PC-9 (cell line): ENCODE measurements around the gene GPRC5C. TPM values are rescaled to one million over a fixed set of nuclear protein-coding genes. Genes with fewer than 3 reads are reported as not detected.

Experiments used
- BruUV-seq: library from RNA; stranded (reverse); fragments of 400-500 nt; replicated peaks from 2 replicates; lab custom pipeline; 2021; lab: Mats Ljungman, UMichigan
- CTCF ChIA-PET: fragments of 300-600 bp; sonication (Branson Sonifier 250); formaldehyde crosslinking; loops from one replicate; lab custom pipeline; 2022; ENCODE audit warnings: antibody characterized with exemption; lab: Charles Lee
- POLR2A ChIA-PET: fragments of 300-600 bp; sonication (Branson Sonifier 250); formaldehyde crosslinking; loops from one replicate; lab custom pipeline; 2022; ENCODE audit warnings: antibody characterized with exemption; ENCODE audit not compliant: unreplicated experiment; lab: Charles Lee
- DNase-seq, 2 experiments: peaks; one replicate each; pipeline versions ENCODE4 v3.0.0 to v3.0.0-alpha.2; 2015 to 2022; ENCODE audit warnings: mixed read lengths in 1 of 2
- H2AFZ ChIP-seq: fragments of 200-600 bp; sonication (generic); 2 replicates; pipeline ENCODE4 v1.8.1; 2017; ENCODE audit warnings: antibody characterized with exemption
- H3F3A ChIP-seq: fragments of 200-600 bp; sonication (generic); 2 replicates; pipeline ENCODE4 v1.8.1; 2017; ENCODE audit warnings: antibody characterized with exemption, mild to moderate bottlenecking, low read depth; ENCODE audit not compliant: insufficient read depth
- H3K27ac ChIP-seq: fragments of 200-600 bp; sonication (generic); 2 replicates; pipeline ENCODE4 v1.6.1; 2016; ENCODE audit warnings: mixed run types
- H3K27me3 ChIP-seq: fragments of 200-600 bp; sonication (generic); 2 replicates; pipeline ENCODE4 v1.6.1; 2016; ENCODE audit warnings: low read depth, mixed run types; ENCODE audit not compliant: insufficient read depth
- H3K36me3 ChIP-seq: fragments of 200-600 bp; sonication (generic); 2 replicates; pipeline ENCODE4 v1.6.1; 2016; ENCODE audit warnings: low read depth, mixed run types
- H3K4me1 ChIP-seq: fragments of 200-600 bp; sonication (generic); replicated peaks from 2 replicates; pipeline ENCODE4 v1.6.1; 2016; ENCODE audit warnings: mixed run types; ENCODE audit not compliant: insufficient read depth
- H3K4me2 ChIP-seq: fragments of 200-600 bp; sonication (generic); 2 replicates; pipeline ENCODE4 v1.6.1; 2017; ENCODE audit warnings: mixed run types
- H3K4me3 ChIP-seq: fragments of 200-600 bp; sonication (generic); 2 replicates; pipeline ENCODE4 v1.6.1; 2016; ENCODE audit warnings: mixed run types
- H3K79me2 ChIP-seq: fragments of 200-600 bp; sonication (generic); 2 replicates; pipeline ENCODE4 v1.6.1; 2017; ENCODE audit warnings: low read depth, mixed run types
- H3K9me2 ChIP-seq: fragments of 200-600 bp; sonication (generic); 2 replicates; pipeline ENCODE4 v1.8.1; 2017; ENCODE audit warnings: mild to moderate bottlenecking; ENCODE audit not compliant: insufficient read depth
- H3K9me3 ChIP-seq: fragments of 200-600 bp; sonication (generic); 2 replicates; pipeline ENCODE4 v1.8.1; 2016; ENCODE audit warnings: low read depth; ENCODE audit not compliant: insufficient read depth
- H4K20me1 ChIP-seq: fragments of 200-600 bp; sonication (generic); 2 replicates; pipeline ENCODE4 v1.8.1; 2017; ENCODE audit not compliant: insufficient read depth
- EZH2 ChIP-seq: fragments of 200-600 bp; sonication (generic); IDR thresholded peaks from 2 replicates; pipeline ENCODE4 v1.8.0; 2017; ENCODE audit warnings: antibody characterized with exemption, low read depth
- intact Hi-C: fragments of 100-400 bp; cut with micrococcal nuclease; formaldehyde crosslinking; loops from one replicate; pipeline ENCODE4 v1.10.0; 2022; ENCODE audit not compliant: unreplicated experiment
- total RNA-seq: library from RNA; stranded (reverse); gene quantifications from 2 replicates; pipeline ENCODE4 v1.2.3, GENCODE V29; 2021
- TF ChIP-seq, protein P1 (sequence below): fragments of 200-600 bp; sonication (generic); conservative IDR thresholded peaks from 2 replicates; pipeline ENCODE4 v1.6.1; 2017; ENCODE audit warnings: mixed run types, antibody characterized with exemption, mild to moderate bottlenecking, moderate library complexity

Gene GPRC5C
- total RNA-seq, 1 experiment from 2014 or later: 27.9 TPM

DNA sequence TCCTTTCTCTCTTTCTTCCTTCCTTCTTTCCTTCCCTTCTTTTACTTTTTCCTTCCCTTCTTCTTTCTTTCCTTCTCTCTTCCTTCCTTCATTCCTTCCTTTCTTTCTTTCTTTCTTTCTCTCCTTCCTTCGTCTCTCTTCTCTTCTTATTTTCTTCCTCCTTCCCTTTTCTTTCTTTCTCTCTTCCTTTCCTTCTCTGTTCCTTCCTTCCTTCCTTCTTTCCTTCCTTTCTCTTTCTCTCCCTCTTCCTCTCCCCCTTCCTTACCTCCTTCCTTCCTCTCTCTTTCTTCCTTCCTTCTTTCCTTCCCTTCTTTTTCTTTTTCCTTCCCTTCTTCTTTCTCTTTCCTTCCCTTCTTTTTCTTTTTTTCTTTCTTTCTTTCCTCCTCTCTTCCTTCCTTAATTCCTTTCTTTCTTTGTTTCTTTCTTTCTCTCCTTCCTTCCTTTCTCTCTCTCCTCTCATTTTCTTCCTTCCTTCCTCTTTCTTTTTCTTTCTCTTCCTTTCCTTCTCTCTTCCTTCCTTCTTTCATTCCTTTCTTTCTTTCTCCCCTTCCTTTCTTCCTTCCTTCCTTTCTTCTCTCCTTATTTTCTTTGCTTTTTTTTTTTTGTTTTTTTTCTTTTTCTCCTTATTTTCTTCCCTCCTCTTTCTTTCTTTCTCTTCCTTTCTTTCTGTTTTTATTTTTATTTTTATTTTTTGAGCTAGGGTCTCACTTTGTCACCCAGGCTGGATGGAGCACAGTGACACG lies 41.8 kb upstream of the GPRC5C start:
- no peak for DNase-seq
- no peak overlapping the region for H3K4me3 ChIP-seq
- H2AFZ ChIP-seq: no peak overlapping the region
- H3K36me3 ChIP-seq: no peaks in the 10 kb centered on the region
- no peaks in the 10 kb centered on the region for H3K9me3 ChIP-seq
- no peaks in the 10 kb centered on the region for H3K27me3 ChIP-seq
- TF ChIP-seq, protein P1, sequence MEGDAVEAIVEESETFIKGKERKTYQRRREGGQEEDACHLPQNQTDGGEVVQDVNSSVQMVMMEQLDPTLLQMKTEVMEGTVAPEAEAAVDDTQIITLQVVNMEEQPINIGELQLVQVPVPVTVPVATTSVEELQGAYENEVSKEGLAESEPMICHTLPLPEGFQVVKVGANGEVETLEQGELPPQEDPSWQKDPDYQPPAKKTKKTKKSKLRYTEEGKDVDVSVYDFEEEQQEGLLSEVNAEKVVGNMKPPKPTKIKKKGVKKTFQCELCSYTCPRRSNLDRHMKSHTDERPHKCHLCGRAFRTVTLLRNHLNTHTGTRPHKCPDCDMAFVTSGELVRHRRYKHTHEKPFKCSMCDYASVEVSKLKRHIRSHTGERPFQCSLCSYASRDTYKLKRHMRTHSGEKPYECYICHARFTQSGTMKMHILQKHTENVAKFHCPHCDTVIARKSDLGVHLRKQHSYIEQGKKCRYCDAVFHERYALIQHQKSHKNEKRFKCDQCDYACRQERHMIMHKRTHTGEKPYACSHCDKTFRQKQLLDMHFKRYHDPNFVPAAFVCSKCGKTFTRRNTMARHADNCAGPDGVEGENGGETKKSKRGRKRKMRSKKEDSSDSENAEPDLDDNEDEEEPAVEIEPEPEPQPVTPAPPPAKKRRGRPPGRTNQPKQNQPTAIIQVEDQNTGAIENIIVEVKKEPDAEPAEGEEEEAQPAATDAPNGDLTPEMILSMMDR: no peak
- TF ChIP-seq EZH2: no peak
- ChIA-PET POLR2A (no interaction called here), CTCF (no interaction called here)
- no peaks in the 10 kb centered on the region for H3K79me2 ChIP-seq
- no peak overlapping the region for H3K27ac ChIP-seq
- no peaks in the 10 kb centered on the region for H3F3A ChIP-seq
- intact Hi-C loops: no loop called here
- BruUV-seq: no TSS peak
- no peaks in the 10 kb centered on the region for H3K9me2 ChIP-seq
- H3K4me2 ChIP-seq: no peak overlapping the region
- no peaks in the 10 kb centered on the region for H4K20me1 ChIP-seq
- H3K4me1 ChIP-seq: peaks cover 7% of the 10 kb centered on the region

DNA sequence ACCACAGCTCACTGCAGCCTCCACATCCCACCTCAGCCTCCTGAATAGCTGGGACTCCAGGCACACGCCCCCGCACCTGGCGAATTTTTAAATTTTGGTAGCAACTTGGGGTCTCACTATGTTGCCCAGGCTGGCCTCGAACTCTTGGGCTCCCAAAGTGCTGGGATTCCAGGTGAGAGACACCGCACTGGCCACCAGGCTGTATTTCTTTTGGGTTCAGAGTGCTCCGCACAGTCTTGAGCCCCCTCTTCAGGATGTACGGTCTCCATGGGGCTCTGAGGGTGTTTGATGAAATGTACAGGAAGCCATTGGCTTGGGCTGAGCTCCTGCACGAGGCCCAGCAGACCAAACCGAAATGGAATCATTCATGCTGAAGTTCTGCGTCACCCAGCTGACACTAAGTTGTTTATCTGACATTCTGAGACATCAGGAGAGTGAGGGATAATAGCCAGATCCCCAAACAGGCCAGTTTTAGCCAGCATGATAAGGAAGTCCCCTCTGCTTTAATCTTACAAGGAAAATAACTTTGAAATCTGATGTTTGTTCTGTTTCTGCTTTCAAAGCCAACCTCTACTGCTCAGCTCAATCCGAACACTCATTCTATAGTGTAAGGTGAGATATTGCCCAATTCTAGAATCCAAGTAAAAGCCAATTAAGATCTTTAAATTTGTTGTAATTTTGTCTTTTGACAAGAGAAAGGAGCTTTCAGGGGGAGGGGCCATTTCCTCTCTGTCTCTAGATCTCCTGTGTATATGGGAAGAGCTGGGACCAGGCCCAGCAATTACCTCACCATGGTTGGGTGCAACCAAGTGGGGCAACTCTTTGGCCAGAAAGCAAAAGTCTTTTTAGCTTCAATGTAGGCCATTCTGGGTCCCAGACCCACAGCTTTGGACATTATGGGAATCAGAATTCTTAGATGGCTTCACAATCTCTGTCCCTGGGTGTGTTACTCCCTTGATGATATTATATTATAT lies 40.9 kb upstream of the GPRC5C start:
- Histone ChIP-seq H3K27me3 (no peaks in the 10 kb centered on the region), H3K79me2 (no peaks in the 10 kb centered on the region), H3K36me3 (no peaks in the 10 kb centered on the region), H3K9me2 (no peaks in the 10 kb centered on the region), H3K4me3 (no peak overlapping the region), H3K9me3 (no peaks in the 10 kb centered on the region), H2AFZ (no peak overlapping the region), H3F3A (no peaks in the 10 kb centered on the region), H3K4me2 (no peak overlapping the region), H3K4me1 (peaks cover 12% of the 10 kb centered on the region), H3K27ac (no peak overlapping the region), H4K20me1 (no peaks in the 10 kb centered on the region)
- CTCF ChIA-PET: no interaction called here
- no peak for TF ChIP-seq EZH2
- TF ChIP-seq, protein P1: no peak
- BruUV-seq: no TSS peak
- POLR2A ChIA-PET: no interaction called here
- intact Hi-C loops: no loop called here
- DNase-seq: no peak

DNA sequence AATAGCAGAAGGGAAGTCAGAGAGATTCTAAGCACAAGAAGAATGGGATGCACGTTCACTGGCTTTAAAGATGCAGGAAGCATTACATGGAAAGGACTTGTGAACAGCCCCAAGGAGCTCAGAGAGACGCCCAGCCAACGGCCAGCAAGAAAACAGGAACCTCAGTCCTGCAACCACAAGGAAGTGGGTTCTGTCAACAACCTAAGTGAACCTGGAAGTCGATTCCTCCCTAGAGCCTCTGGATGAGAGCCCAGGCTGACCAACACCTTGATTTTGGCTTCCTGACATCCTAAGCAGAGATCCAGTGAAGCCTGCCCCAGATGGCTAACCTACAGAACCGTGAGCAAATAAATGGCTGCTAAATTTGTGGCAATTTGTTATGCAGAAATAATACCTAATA lies 40.1 kb upstream of the GPRC5C start:
- DNase-seq: no peak

More for the DNA sequence above, 40.1 kb upstream of the GPRC5C start:
- H3K4me2 ChIP-seq: no peak overlapping the region
- no peaks in the 10 kb centered on the region for H3K9me3 ChIP-seq
- no peaks in the 10 kb centered on the region for H3F3A ChIP-seq
- no peaks in the 10 kb centered on the region for H3K79me2 ChIP-seq
- H3K36me3 ChIP-seq: no peaks in the 10 kb centered on the region
- H3K4me3 ChIP-seq: no peak overlapping the region
- no peaks in the 10 kb centered on the region for H3K27me3 ChIP-seq
- POLR2A ChIA-PET: no interaction called here
- no peaks in the 10 kb centered on the region for H3K9me2 ChIP-seq
- no peak overlapping the region for H3K27ac ChIP-seq
- H4K20me1 ChIP-seq: no peaks in the 10 kb centered on the region
- CTCF ChIA-PET: no interaction called here
- no peak for TF ChIP-seq EZH2
- TF ChIP-seq, protein P1: no peak
- H2AFZ ChIP-seq: no peak overlapping the region
- no TSS peak for BruUV-seq
- intact Hi-C loops: no loop called here
- H3K4me1 ChIP-seq: peaks cover 12% of the 10 kb centered on the region
